GM19193 (cell line): ENCODE measurements around the gene RTN1.

ENCODE experiments used
- POLR2A ChIP-seq: IDR thresholded peaks from 4 replicates; pipeline ENCODE4 v1.6.1; 2011; ENCODE audit not compliant: insufficient read depth, insufficient read length; ENCODE audit errors: extremely low read depth

Gene RTN1

DNA sequence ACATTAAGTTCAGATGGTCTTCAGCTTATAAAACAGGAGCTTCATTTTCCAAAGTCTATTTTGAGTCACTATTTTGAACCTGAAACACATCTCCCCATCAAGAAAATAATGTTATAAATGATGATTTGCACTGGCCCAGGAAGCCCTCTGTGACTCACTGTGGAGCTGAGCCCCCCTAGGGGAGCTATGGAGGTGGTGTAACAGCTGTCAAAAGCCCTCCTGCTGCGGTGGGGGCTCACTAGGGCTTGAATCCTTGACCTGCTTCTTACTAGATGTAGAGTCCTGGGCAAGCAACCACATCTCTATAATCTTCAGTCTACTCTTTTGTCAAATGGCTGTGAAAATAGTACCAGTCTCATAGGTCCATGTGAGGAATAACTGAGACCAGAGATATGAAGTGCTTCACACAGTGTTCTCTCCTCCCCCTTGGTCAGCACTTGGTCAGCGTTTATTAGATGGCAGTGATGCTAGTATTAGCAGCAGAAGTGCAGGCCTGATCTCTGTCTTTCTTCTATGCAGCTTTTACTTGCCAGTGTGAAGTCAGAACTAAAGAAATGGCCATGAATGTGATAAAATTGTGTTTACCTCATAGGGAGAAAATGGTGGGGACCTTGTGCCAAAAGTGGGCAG is 83.4 kb downstream of the RTN1 start:
- no peak for TF ChIP-seq POLR2A

GRCh38 chr14:59785629-59786028 is 84.9 kb downstream of the RTN1 start:
- no peak for TF ChIP-seq POLR2A

DNA sequence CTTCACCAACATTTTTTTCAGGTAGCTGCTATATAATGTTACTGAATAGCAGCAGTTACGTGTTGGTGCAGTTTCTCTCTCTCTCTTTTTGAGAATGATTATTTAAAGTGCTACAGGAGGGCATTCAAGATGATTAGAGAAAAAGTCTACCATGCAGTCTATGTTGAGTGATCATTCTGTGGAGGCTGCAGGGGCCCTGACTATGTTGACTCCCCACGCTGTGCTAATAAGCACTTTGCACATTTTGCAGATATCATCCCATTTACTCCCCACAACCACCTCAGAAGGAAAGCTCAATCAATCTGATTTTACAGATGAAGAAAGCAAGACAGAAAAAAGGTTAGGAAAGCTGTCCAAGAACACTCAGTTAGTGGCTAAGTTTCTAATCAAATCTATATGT is 87.8 kb downstream of the RTN1 start:
- TF ChIP-seq POLR2A = no peak

- no peak for TF ChIP-seq POLR2A
Measured at GRCh38 chr14:59777006-59777579, 93.5 kb downstream of the RTN1 start.

GRCh38 chr14:59776468-59776867 is 94.1 kb downstream of the RTN1 start:
- no peak for TF ChIP-seq POLR2A

DNA sequence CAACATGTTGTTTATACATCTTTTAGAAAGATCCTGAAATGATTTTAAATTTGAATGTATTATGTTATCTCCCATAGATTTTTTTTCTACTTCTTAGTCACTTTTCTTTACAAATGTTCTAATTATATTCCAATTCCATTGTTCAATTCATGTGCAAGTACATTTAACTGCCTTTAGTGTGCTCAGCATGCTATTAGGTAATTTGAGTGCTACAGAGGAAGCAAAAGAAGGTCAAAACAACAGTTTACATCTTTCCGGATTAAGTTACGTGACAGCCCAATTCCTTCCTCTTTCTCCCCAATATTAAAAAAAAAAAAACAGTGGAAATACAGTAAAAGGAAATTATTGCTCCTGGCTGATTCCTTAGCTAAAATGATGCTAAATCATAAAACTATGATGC is 98.3 kb downstream of the RTN1 start:
- TF ChIP-seq POLR2A = no peak

- no peak for TF ChIP-seq POLR2A
Measured at GRCh38 chr14:59771577-59771976, 99.0 kb downstream of the RTN1 start.

- no peak for TF ChIP-seq POLR2A
Measured at GRCh38 chr14:59769586-59769985, 101.0 kb downstream of the RTN1 start.

DNA sequence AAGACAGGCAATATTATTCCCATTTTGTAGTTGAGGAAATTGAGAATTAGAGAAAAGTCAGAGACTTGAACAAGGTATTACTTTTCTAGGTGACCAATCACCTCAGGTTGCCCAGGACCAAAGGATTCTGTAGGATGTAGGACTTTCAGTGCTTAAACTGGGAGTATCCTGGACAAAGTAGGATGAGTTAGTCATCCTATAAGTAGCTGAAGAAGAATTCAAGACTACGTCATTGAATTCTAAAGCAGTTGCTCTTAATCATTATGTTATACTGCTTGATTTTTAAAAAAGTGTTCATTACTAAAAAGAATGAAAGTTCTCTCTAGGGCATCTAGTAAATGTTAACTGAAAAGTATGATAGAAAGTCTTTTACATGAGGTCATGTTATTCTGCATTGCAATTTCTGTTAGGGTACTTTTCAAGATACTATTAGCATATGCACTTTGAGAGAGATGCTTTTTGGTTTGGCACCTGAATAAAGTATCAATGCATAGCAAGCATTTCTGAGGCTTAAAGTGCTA is 101.7 kb downstream of the RTN1 start:
- no peak for TF ChIP-seq POLR2A

GRCh38 chr14:59761851-59762250 is 108.7 kb downstream of the RTN1 start:
- TF ChIP-seq POLR2A = no peak

GRCh38 chr14:59755409-59756135 is 115.0 kb downstream of the RTN1 start:
- no peak for TF ChIP-seq POLR2A

- no peak for TF ChIP-seq POLR2A
Measured at GRCh38 chr14:59754256-59754655, 116.3 kb downstream of the RTN1 start.

- TF ChIP-seq POLR2A = no peak
Measured at GRCh38 chr14:59753512-59753911, 117.1 kb downstream of the RTN1 start.

DNA sequence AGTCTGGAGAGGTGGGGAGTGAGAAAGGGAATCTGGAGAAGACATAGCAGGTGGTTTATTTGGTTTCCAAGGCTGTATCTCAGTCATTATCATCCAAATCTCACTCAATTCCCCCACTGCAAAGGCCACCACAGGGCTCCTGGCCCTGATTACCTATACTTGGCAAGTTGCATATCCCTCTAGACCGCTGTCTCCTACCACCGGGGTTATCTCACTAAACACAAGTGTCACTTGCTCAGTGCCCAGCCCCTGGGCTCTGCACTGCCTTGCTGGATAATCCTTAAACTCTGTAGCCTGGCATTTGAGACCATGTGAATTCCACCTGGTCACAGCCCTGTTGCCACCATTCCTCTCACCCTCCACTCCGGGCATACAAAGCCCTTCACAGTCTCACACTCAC is 119.0 kb downstream of the RTN1 start:
- TF ChIP-seq POLR2A = no peak

DNA sequence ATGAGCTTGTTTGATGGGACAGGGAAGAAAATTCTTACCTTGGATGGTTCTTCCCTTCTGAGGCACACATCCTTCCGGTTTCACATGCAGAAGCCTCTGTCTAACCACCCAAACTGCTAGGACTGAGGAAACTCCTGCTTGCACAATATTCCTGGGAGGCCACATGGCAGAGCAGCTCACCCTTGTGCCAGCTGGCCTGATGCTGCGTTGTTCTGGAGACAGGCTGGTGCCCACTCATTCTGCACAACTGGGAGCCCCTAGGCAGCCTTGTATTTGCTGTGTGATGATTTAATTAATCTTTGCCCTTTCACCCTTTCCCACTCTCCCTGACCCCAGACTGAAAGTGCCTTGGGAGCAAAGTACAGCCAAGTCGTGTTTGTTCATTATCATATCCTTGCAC is 130.8 kb downstream of the RTN1 start:
- TF ChIP-seq POLR2A = no peak

DNA sequence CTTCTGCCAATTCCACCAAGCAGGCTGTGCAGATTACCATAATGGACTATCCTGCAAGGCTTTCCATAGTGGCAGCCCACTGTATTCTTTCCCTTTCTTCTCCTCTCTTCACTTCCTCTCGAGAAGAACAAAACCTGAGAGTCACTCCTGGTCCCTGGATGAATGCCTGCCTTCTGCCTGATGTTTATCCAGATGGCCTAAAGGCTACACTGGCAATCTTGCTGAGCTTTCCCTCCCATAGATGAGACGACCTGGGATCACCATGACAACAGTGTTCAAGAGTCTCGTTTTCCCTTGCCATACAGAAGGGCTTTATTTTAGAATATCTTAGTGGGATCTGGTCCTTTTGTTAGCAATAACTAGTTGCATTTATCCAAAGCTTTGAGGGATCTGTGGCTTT is 142.3 kb downstream of the RTN1 start:
- no peak for TF ChIP-seq POLR2A
